Cardiac septum (tissue), 1 donor: Measurements from ENCODE around the gene NRROS. TPM values are rescaled to one million over a fixed set of nuclear protein-coding genes. Genes with fewer than 3 reads are reported as not detected.

ENCODE experiments used
- DNase-seq: peaks from one replicate; pipeline ENCODE4 v3.0.0-alpha.2; 2020; ENCODE audit warnings: low spot score
- intact Hi-C: fragments of 100-400 bp; cut with DNase I; formaldehyde crosslinking; loops from one replicate; pipeline ENCODE4 v1.14.0; 2022
- total RNA-seq: library from RNA; stranded (reverse); fragmentation: NEBNext Ultra II Directional; extraction: Animal tissue kit (Norgen Biotek cat#: 25700); gene quantifications from one replicate; pipeline ENCODE4 v1.2.1, GENCODE V29; 2021
- donor health status: DM: no; HTN: no; CAD: no.

NRROS gene
- total RNA-seq, 1 donor from 2014 or later: 2.6 TPM

DNA sequence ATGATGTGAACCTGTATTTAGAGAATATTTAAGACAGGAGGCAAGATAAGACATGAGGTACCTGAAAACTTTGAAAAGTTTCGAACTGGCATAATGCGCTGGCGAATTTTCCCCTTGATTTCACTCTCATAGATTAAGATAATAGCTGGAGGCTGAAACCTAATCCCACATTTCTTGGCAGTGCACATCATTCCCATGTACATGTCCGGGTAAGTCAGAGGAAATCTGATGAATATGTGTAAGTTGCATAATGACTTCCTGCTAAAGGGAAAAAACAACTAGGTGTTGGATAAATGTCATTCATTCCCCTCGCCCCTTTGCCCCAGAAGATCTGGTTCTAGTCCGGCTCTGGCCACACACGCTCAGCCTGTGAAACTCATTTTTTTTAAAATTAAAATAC, 69.0 kb downstream of the NRROS start:
- DNase-seq: no peak
- intact Hi-C loops: no loop called here

Other genes with a start within 250 kb of the NRROS start
- 30.1 TPM for gene UBXN7, start 207.3 kb upstream of the NRROS start, total RNA-seq
- 21.8 TPM for gene RNF168, start 135.9 kb upstream of the NRROS start, total RNA-seq
- 28.7 TPM for gene SMCO1, start 124.3 kb upstream of the NRROS start, total RNA-seq
- 8.4 TPM for gene WDR53, start 71.1 kb upstream of the NRROS start, total RNA-seq
- gene FBXO45, start 71.0 kb upstream of the NRROS start, total RNA-seq: 6.4 TPM
- 1.2 TPM for gene CEP19, start 72.6 kb downstream of the NRROS start, total RNA-seq
- 16.9 TPM for gene PIGX, start 72.7 kb downstream of the NRROS start, total RNA-seq
- 43.3 TPM for gene PAK2, start 100.2 kb downstream of the NRROS start, total RNA-seq
- 21.6 TPM for gene SENP5, start 228.2 kb downstream of the NRROS start, total RNA-seq